HepG2 (cell line): Measurements from ENCODE around the gene KIF26B. TPM values are rescaled to one million over a fixed set of nuclear protein-coding genes. Genes with fewer than 3 reads are reported as not detected.

Experiments
- ATAC-seq: fragments of 200-7000 bp; cut with Tn5 transposase; 3 replicates; pipeline ENCODE4 v1.9.1; 2020; ENCODE audit warnings: mild to moderate bottlenecking, moderate library complexity
- BruUV-seq: library from RNA; stranded (reverse); fragments of 400-500 nt; replicated peaks from 2 replicates; lab custom pipeline; 2021; lab: Mats Ljungman, UMichigan
- CTCF ChIA-PET: fragments of 300-600 bp; formaldehyde crosslinking; extraction: SDS; loops from one replicate; lab custom pipeline; 2021; ENCODE audit warnings: low total read pairs, inconsistent platforms, low intra/inter-chr PET ratio; lab: Yijun Ruan, JAX
- POLR2A ChIA-PET: fragments of 350-600 bp; sonication (Branson Sonifier 250); formaldehyde crosslinking; loops from one replicate; lab custom pipeline; 2020; ENCODE audit warnings: antibody characterized with exemption, inconsistent platforms; lab: Yijun Ruan, JAX
- DNase-seq: peaks from one replicate; pipeline ENCODE4 v3.0.0-alpha.2; 2015; ENCODE audit warnings: low spot score
- FAIRE-seq: peaks from 3 replicates; lab custom pipeline; 2011; peaks lifted over from hg19 to GRCh38; lab: Jason Lieb, UNC
- H2AFZ ChIP-seq: one replicate; pipeline ENCODE4 v1.6.1; 2011; ENCODE audit warnings: low read length, inconsistent platforms
- H3K27ac ChIP-seq: fragments of 300-600 bp; 3 replicates; pipeline ENCODE4 v1.8.0; 2011; ENCODE audit warnings: mixed run types, mild to moderate bottlenecking, mixed read lengths, low read length, inconsistent platforms; ENCODE audit not compliant: insufficient read depth; ENCODE audit errors: extremely low read length
- H3K27me3 ChIP-seq, 2 experiments: fragments of 200-600 bp in 1 of 2; 2 replicates in 1 of 2; 3 replicates in 1 of 2; pipeline versions ENCODE4 v1.6.0 to v1.8.0; 2011; ENCODE audit warnings: low read length in 2 of 2, mild to moderate bottlenecking in 2 of 2, moderate library complexity in 2 of 2, inconsistent platforms in 1 of 2; ENCODE audit not compliant: insufficient read depth in 2 of 2, control insufficient read depth in 1 of 2
- H3K36me3 ChIP-seq, 2 experiments: fragments of 200-600 bp in 1 of 2; replicated peaks in 1 of 2; 2 replicates in 1 of 2; 3 replicates in 1 of 2; pipeline versions ENCODE4 v1.5.1 to v1.8.0; 2011; ENCODE audit warnings: low read length in 2 of 2, inconsistent platforms in 1 of 2; ENCODE audit not compliant: insufficient read depth in 2 of 2, control insufficient read depth in 1 of 2
- H3K4me1 ChIP-seq: 2 replicates; pipeline ENCODE4 v1.5.1; 2012; ENCODE audit warnings: low read length, inconsistent platforms; ENCODE audit not compliant: insufficient read depth
- H3K4me2 ChIP-seq: 2 replicates; pipeline ENCODE4 v1.6.0; 2011; ENCODE audit warnings: low read depth, low read length, inconsistent platforms
- H3K4me3 ChIP-seq, 3 experiments: fragments of 200-600 bp in 1 of 3; sonication (generic), shearing (Covaris generic) in 1 of 3; replicated peaks in 1 of 3; 2 replicates each; pipeline ENCODE4 v1.5.1; 2011 to 2016; ENCODE audit warnings: low read length in 3 of 3, inconsistent platforms in 2 of 3, low read depth in 2 of 3, mild to moderate bottlenecking in 2 of 3, control low read depth in 1 of 3, mixed read lengths in 1 of 3; ENCODE audit not compliant: insufficient read depth in 1 of 3
- H3K79me2 ChIP-seq: one replicate; pipeline ENCODE4 v1.6.1; 2011; ENCODE audit warnings: low read length, inconsistent platforms; ENCODE audit not compliant: insufficient read depth
- H3K9ac ChIP-seq: 2 replicates; pipeline ENCODE4 v1.6.0; 2011; ENCODE audit warnings: mild to moderate bottlenecking, low read depth, low read length, inconsistent platforms; ENCODE audit not compliant: insufficient read depth
- H3K9me3 ChIP-seq: 2 replicates; pipeline ENCODE4 v1.5.1; 2012; ENCODE audit warnings: mild to moderate bottlenecking, low read length
- H4K20me1 ChIP-seq: 2 replicates; pipeline ENCODE4 v1.6.0; 2011; ENCODE audit warnings: inconsistent platforms, mild to moderate bottlenecking, low read length, moderate library complexity; ENCODE audit not compliant: insufficient read depth
- CBX2 ChIP-seq, 2 experiments: fragments of 200-600 bp in 1 of 2; sonication (generic); formaldehyde crosslinking in 1 of 2; IDR thresholded peaks; 2 replicates each; pipeline versions ENCODE4 v1.7.0 to v1.8.1; 2018 to 2022; ENCODE audit warnings: low read depth in 2 of 2, low read length in 1 of 2, mild to moderate bottlenecking in 1 of 2, missing genetic modification reagents in 1 of 2
- EEA1 ChIP-seq: sonication (generic); formaldehyde crosslinking; IDR thresholded peaks from 2 replicates; pipeline ENCODE4 v1.5.1; 2020; ENCODE audit warnings: mild to moderate bottlenecking, missing genetic modification reagents, borderline replicate concordance
- ISX ChIP-seq: sonication (generic); formaldehyde crosslinking; conservative IDR thresholded peaks from 2 replicates; pipeline ENCODE4 v1.5.0; 2020; ENCODE audit warnings: missing genetic modification reagents
- KMT2B ChIP-seq: IDR thresholded peaks from 2 replicates; pipeline ENCODE4 v1.6.1; 2016; ENCODE audit warnings: missing genetic modification reagents, missing compliant biosample characterization
- MEF2D ChIP-seq: sonication (generic); formaldehyde crosslinking; IDR thresholded peaks from 2 replicates; pipeline ENCODE4 v1.5.1; 2020; ENCODE audit warnings: mild to moderate bottlenecking, missing genetic modification reagents
- SNAPC5 ChIP-seq: sonication (generic); formaldehyde crosslinking; IDR thresholded peaks from 2 replicates; pipeline ENCODE4 v1.8.1; 2023; ENCODE audit warnings: mild to moderate bottlenecking, missing genetic modification reagents, borderline replicate concordance
- TEAD2 ChIP-seq: sonication (generic); formaldehyde crosslinking; IDR thresholded peaks from 2 replicates; pipeline ENCODE4 v1.9.0; 2021; ENCODE audit warnings: missing genetic modification reagents
- ZKSCAN8 ChIP-seq: IDR thresholded peaks from 2 replicates; pipeline ENCODE4 v1.6.1; 2016; ENCODE audit warnings: borderline replicate concordance, missing genetic modification reagents, missing compliant biosample characterization
- ZMYM3 ChIP-seq: sonication (generic); formaldehyde crosslinking; IDR thresholded peaks from 2 replicates; pipeline ENCODE4 v1.5.1; 2020; ENCODE audit warnings: mild to moderate bottlenecking, missing genetic modification reagents
- ZNF335 ChIP-seq: sonication (generic); formaldehyde crosslinking; IDR thresholded peaks from 2 replicates; pipeline ENCODE4 v1.4.0; 2020; ENCODE audit warnings: missing genetic modification reagents
- ZNF737 ChIP-seq: sonication (generic); formaldehyde crosslinking; IDR thresholded peaks from 2 replicates; pipeline ENCODE4 v1.5.0; 2020; ENCODE audit warnings: missing genetic modification reagents, mild to moderate bottlenecking, borderline replicate concordance
- WGBS: methylation state at CpG from one replicate; pipeline ENCODE4 v1.1.6; 2017; ENCODE audit warnings: low lambda C conversion rate; 5-methylcytosine and 5-hydroxymethylcytosine counted together
- in situ Hi-C: cut with HindIII; loops from 2 replicates; pipeline ENCODE4 v1.10.0; 2017; ENCODE audit warnings: low pct_unique_long_range_greater_than_20kb; ENCODE audit not compliant: extremely low pct_ligation_motif_present
- intact Hi-C: fragments of 100-400 bp; cut with micrococcal nuclease; formaldehyde crosslinking; loops from one replicate; pipeline ENCODE4 v1.10.0; 2022; ENCODE audit not compliant: unreplicated experiment
- polyA plus RNA-seq, 8 experiments: library from polyadenylated mRNA; depleted of rRNA in 3 of 8; stranded (reverse) in 7 of 8; unstranded in 1 of 8; fragments of >200 nt; fragmentation: Illumina TruSeq in 4 of 8; extraction: Trizol in 4 of 8; gene quantifications; 2 replicates each; pipeline versions ENCODE4 v1.2.1 to v1.2.3, GENCODE V29; 2011 to 2016; ENCODE audit warnings: low read depth in 4 of 8, missing spikeins in 1 of 8, mixed read lengths in 1 of 8; ENCODE audit not compliant: insufficient read depth in 1 of 8
- total RNA-seq, 5 experiments: library from RNA; depleted of rRNA; stranded (reverse); fragments of >200 nt; fragmentation: Illumina TruSeq; extraction: Trizol; gene quantifications; 2 replicates each; pipeline ENCODE4 v1.2.3, GENCODE V29; 2016; ENCODE audit warnings: low read depth in 1 of 5
- TF ChIP-seq, protein P1 (sequence below): sonication (generic); formaldehyde crosslinking; IDR thresholded peaks from 2 replicates; pipeline ENCODE4 v1.4.0; 2020; ENCODE audit warnings: missing genetic modification reagents, mild to moderate bottlenecking, borderline replicate concordance
- TF ChIP-seq, protein P2 (sequence below): sonication (generic); formaldehyde crosslinking; IDR thresholded peaks from 2 replicates; pipeline ENCODE4 v1.4.0; 2020; ENCODE audit warnings: missing genetic modification reagents
- TF ChIP-seq, protein P3 (sequence below): sonication (generic); formaldehyde crosslinking; IDR thresholded peaks from 2 replicates; pipeline ENCODE4 v1.5.1; 2020; ENCODE audit warnings: missing genetic modification reagents, mild to moderate bottlenecking, borderline replicate concordance

The KIF26B gene
- total and polyA plus RNA-seq, 2 of the 13 experiments (the other 11 are each of a cell fraction or from before 2014, with no cell fraction given), result 0.08 to 0.09 TPM

DNA sequence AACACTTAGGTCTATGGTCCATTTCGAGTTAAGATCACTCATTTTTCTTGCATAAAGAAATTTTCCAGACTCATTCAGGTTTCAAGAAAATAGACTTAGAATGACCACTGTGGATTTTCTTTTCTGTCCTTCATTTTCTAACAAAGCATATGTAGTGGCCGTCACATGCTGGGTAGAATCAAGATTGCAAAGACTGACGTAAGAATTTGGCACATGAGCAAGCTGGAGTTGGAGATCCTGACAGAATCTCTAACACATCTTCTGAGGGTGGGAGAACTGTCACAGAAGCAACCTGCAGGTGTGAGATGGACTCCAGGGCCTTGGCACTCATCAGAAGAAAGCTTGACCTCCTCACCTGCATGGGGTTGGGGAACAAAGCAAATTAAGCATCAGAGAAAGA is 28.6 kb downstream of the KIF26B start:
- TF ChIP-seq KMT2B (CRISPR knock-in tag) (no peak), ZKSCAN8 (CRISPR knock-in tag) (no peak), ZNF335 (CRISPR knock-in tag) (no peak), EEA1 (no peak)
- TF ChIP-seq, protein P1, sequence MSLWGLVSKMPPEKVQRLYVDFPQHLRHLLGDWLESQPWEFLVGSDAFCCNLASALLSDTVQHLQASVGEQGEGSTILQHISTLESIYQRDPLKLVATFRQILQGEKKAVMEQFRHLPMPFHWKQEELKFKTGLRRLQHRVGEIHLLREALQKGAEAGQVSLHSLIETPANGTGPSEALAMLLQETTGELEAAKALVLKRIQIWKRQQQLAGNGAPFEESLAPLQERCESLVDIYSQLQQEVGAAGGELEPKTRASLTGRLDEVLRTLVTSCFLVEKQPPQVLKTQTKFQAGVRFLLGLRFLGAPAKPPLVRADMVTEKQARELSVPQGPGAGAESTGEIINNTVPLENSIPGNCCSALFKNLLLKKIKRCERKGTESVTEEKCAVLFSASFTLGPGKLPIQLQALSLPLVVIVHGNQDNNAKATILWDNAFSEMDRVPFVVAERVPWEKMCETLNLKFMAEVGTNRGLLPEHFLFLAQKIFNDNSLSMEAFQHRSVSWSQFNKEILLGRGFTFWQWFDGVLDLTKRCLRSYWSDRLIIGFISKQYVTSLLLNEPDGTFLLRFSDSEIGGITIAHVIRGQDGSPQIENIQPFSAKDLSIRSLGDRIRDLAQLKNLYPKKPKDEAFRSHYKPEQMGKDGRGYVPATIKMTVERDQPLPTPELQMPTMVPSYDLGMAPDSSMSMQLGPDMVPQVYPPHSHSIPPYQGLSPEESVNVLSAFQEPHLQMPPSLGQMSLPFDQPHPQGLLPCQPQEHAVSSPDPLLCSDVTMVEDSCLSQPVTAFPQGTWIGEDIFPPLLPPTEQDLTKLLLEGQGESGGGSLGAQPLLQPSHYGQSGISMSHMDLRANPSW, result no peak
- TF ChIP-seq, all 625 proteins: peak for 0
- no TSS peak for BruUV-seq
- 54% methylated on average over 3 of the region's 3 CpGs for WGBS
- H3K4me2 ChIP-seq, result no peak overlapping the region
- H3K79me2 ChIP-seq, result no peaks in the 10 kb centered on the region
- H2AFZ ChIP-seq, result no peak overlapping the region
- H3K27me3 ChIP-seq, result 0 out of 5 replicates have a peak, but pooled peaks cover 0 to 4% of the 10 kb centered on the region in 2 experiments
- in situ Hi-C loops (no loop called here), intact Hi-C loops (no loop called here)
- peaks cover 11% of the 10 kb centered on the region; the same call in 1 of the 2 replicates for H3K4me1 ChIP-seq
- H3K27ac ChIP-seq, result no peak overlapping the region
- CTCF ChIA-PET, result no interaction called here
- no peak for FAIRE-seq
- H3K9ac ChIP-seq, result no peak overlapping the region
- no peaks in the 10 kb centered on the region for H3K9me3 ChIP-seq
- no peak for ATAC-seq
- POLR2A ChIA-PET, result no interaction called here
- no peaks in the 10 kb centered on the region for H3K36me3 ChIP-seq
- H3K4me3 ChIP-seq, result no peak overlapping the region
- H4K20me1 ChIP-seq, result no peaks in the 10 kb centered on the region
- no peak for DNase-seq

- WGBS, result 68% methylated on average over 4 of the region's 4 CpGs
- 0 out of 5 replicates have a peak, but pooled peaks cover 0 to 2% of the 10 kb centered on the region in 2 experiments for H3K27me3 ChIP-seq
- H3K4me2 ChIP-seq, result no peak overlapping the region
- ATAC-seq (no peak), DNase-seq (no peak), FAIRE-seq (no peak)
- H2AFZ ChIP-seq, result no peak overlapping the region
- H3K4me3 ChIP-seq, result no peak overlapping the region
- no peak overlapping the region for H3K9ac ChIP-seq
- no peak overlapping the region for H3K27ac ChIP-seq
- peaks cover 11% of the 10 kb centered on the region; the same call in 1 of the 2 replicates for H3K4me1 ChIP-seq
- CTCF ChIA-PET, result no interaction called here
- intact Hi-C loops (no loop called here), in situ Hi-C loops (no loop called here)
- BruUV-seq, result no TSS peak
- POLR2A ChIA-PET, result no interaction called here
- H4K20me1 ChIP-seq, result no peaks in the 10 kb centered on the region
- no peaks in the 10 kb centered on the region for H3K9me3 ChIP-seq
- no peaks in the 10 kb centered on the region for H3K79me2 ChIP-seq
- H3K36me3 ChIP-seq, result no peaks in the 10 kb centered on the region
- TF ChIP-seq, protein P2, sequence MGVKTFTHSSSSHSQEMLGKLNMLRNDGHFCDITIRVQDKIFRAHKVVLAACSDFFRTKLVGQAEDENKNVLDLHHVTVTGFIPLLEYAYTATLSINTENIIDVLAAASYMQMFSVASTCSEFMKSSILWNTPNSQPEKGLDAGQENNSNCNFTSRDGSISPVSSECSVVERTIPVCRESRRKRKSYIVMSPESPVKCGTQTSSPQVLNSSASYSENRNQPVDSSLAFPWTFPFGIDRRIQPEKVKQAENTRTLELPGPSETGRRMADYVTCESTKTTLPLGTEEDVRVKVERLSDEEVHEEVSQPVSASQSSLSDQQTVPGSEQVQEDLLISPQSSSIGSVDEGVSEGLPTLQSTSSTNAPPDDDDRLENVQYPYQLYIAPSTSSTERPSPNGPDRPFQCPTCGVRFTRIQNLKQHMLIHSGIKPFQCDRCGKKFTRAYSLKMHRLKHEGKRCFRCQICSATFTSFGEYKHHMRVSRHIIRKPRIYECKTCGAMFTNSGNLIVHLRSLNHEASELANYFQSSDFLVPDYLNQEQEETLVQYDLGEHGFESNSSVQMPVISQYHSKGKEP (CRISPR knock-in tag), result no peak
- TF ChIP-seq, protein P3, sequence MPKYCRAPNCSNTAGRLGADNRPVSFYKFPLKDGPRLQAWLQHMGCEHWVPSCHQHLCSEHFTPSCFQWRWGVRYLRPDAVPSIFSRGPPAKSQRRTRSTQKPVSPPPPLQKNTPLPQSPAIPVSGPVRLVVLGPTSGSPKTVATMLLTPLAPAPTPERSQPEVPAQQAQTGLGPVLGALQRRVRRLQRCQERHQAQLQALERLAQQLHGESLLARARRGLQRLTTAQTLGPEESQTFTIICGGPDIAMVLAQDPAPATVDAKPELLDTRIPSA (CRISPR knock-in tag), result no peak
- TF ChIP-seq TEAD2 (CRISPR knock-in tag) (no peak), MEF2D (CRISPR knock-in tag) (no peak), SNAPC5 (no peak), ZNF737 (CRISPR knock-in tag) (no peak), ISX (CRISPR knock-in tag) (no peak), CBX2 (IDR thresholded peaks at IDR 0.05; ENCODE audit: low read depth, low read length) (no peak), CBX2 (CRISPR knock-in tag; IDR thresholded peaks at IDR 0.05; ENCODE audit: low read depth) (no peak), ZMYM3 (no peak)
Observed at GRCh38 chr1:245184779-245185178, 30.0 kb downstream of the KIF26B start.
